Heart right ventricle (tissue), 16 donors: ENCODE results near the gene UBE3C. TPM values are rescaled to one million over a fixed set of nuclear protein-coding genes. Genes with fewer than 3 reads are reported as not detected.
A peak's percentile ranks its signal among the peaks of the same experiment; 100 is the strongest.

Experiments
- ATAC-seq, 8 donors: fragments of 200-7000 bp; cut with Tn5 transposase; one replicate each; pipeline ENCODE4 v1.9.1; 2020; ENCODE audit warnings: mild to moderate bottlenecking in 8 of 8, moderate library complexity in 8 of 8, moderate number of reproducible peaks in 1 of 8
- DNase-seq, 2 donors: peaks; one replicate each; pipeline ENCODE4 v3.0.0-alpha.2; 2020
- H3K27ac ChIP-seq, 10 donors: fragments of 200-600 bp; sonication (generic) in 2 of 10; one replicate each; pipeline versions ENCODE4 v1.5.0 to v1.8.0; 2020 to 2022; ENCODE audit warnings: mild to moderate bottlenecking in 3 of 10
- H3K27me3 ChIP-seq, 7 donors: fragments of 200-600 bp; one replicate each; pipeline ENCODE4 v1.8.0; 2021 to 2022; ENCODE audit warnings: mild to moderate bottlenecking in 2 of 7
- H3K36me3 ChIP-seq, 9 donors: fragments of 200-600 bp; sonication (generic) in 1 of 9; one replicate each; pipeline versions ENCODE4 v1.5.0 to v1.8.0; 2020 to 2022; ENCODE audit warnings: mild to moderate bottlenecking in 2 of 9
- H3K4me1 ChIP-seq, 9 donors: fragments of 200-600 bp; sonication (generic) in 1 of 9; one replicate each; pipeline versions ENCODE4 v1.5.0 to v1.8.0; 2020 to 2022; ENCODE audit warnings: mild to moderate bottlenecking in 4 of 9
- H3K4me3 ChIP-seq, 10 donors: fragments of 200-600 bp; sonication (generic) in 2 of 10; one replicate each; pipeline versions ENCODE4 v1.5.0 to v1.8.0; 2020 to 2022; ENCODE audit warnings: mild to moderate bottlenecking in 7 of 10, moderate library complexity in 2 of 10
- H3K9me3 ChIP-seq, 11 donors: fragments of 200-600 bp in 10 of 11; sonication (generic) in 2 of 11; one replicate each; pipeline versions ENCODE4 v1.5.0 to v1.8.0; 2013 to 2022; ENCODE audit warnings: mild to moderate bottlenecking in 2 of 11, control low read depth in 1 of 11, moderate library complexity in 1 of 11
- CTCF ChIP-seq, 9 donors: fragments of 200-600 bp; sonication (generic) in 2 of 9; IDR thresholded peaks; one replicate each; pipeline versions ENCODE4 v1.5.0 to v1.8.0; 2021 to 2022; ENCODE audit warnings: antibody characterized with exemption in 9 of 9, mild to moderate bottlenecking in 5 of 9, moderate library complexity in 1 of 9
- WGBS, 2 donors: extraction: QIAGEN DNeasy Blood & Tissue Kit; methylation state at CpG; one replicate each; pipeline ENCODE4 v1.1.7; 2013; ENCODE audit warnings: inconsistent platforms in 1 of 2; 5-methylcytosine and 5-hydroxymethylcytosine counted together
- intact Hi-C, 10 donors: fragments of 100-400 bp; cut with DNase I; formaldehyde crosslinking; loops; one replicate each; pipeline versions ENCODE4 v1.11.1 to v1.14.2; 2022
- polyA plus RNA-seq, 2 donors: library from polyadenylated mRNA; stranded (reverse); fragments of 200-250 nt; gene quantifications; one replicate each; pipeline ENCODE4 v1.2.3, GENCODE V29; 2013
- total RNA-seq, 10 donors: library from RNA; stranded (reverse); fragmentation: NEBNext Ultra II Directional in 3 of 10; extraction: Animal tissue kit (Norgen Biotek cat#: 25700) in 3 of 10; gene quantifications; one replicate each; pipeline versions ENCODE4 v1.2.1 to v1.2.4, GENCODE V29; 2021 to 2023
- donor health status: Arrhythmogenic right ventricular cardiomyopathy.
- donor health status: ischemic (EF 13 %, LVEDD 7.1; RV severe dilation, severe dysfunction).
- donor health status: healthy with polysubstance abuse.
- donor health status: DM: no; HTN: yes; CAD: no.
- donor health status: DM: no; HTN: no; CAD: no.
- donor health status: ischemic (EF 25% LVEDD 6.9; RV normal size, moderate dysfunction).
- donor health status: ischemic (EF 25% LVEDD 5.7; RV mildly dilated, moderate dysfunction).
- donor health status: healthy.
- donor health status: DM: yes; HTN: yes; CAD: no.
- donor health status: Ischemic cardiomyopathy.
- donor health status: ischemic (EF 35%, LVEDD 5.7; RV mildly dilated, moderate dysfunction).
- donor health status: nonischemic (EF 11% LVEDD 7.7; RV severe dilation, severe dysfunction).
- donor health status: DM: yes; HTN: yes; CAD: no.
- donor health status: PGD.
- donor health status: ischemic (EF 29% LVEDD 5.4; RV normal size, mild dysfunction).
- donor health status: nonischemic (EF 23%, LVEDD 6.1; RV moderate dilation, normal function).

UBE3C gene
- total and polyA plus RNA-seq, 12 donors = 10.5 to 53.8 (median 48.8) TPM

GRCh38 chr7:157239571-157240270, 101.0 kb downstream of the UBE3C start:
- Histone ChIP-seq H3K27me3 (no peaks in the 10 kb centered on the region), H3K27ac (no peak overlapping the region), H3K4me3 (no peak overlapping the region), H3K36me3 (peaks cover 0 to 67% (median 6%) of the 10 kb centered on the region in 9 donors), H3K9me3 (no peaks in the 10 kb centered on the region), H3K4me1 (no peaks in the 10 kb centered on the region)
- DNase-seq (no peak), ATAC-seq (peak in 1 of 8 donors; percentile 12)
- TF ChIP-seq CTCF (IDR thresholded peaks at IDR 0.05) = no peak
- WGBS, 2 donors = 89 to 99% methylated on average over 10 of the region's 10 CpGs
- intact Hi-C loops = loop anchor here in 1 of 10 donors (10.0 kb wide), 1 partner anchor 155 kb away; no protein-coding TSS in a partner anchor

- ATAC-seq (no peak), DNase-seq (no peak)
- Histone ChIP-seq H3K36me3 (peaks cover 0 to 62% (median 6%) of the 10 kb centered on the region in 9 donors), H3K27me3 (no peaks in the 10 kb centered on the region), H3K4me3 (no peak overlapping the region), H3K4me1 (no peaks in the 10 kb centered on the region), H3K9me3 (no peaks in the 10 kb centered on the region), H3K27ac (no peak overlapping the region)
- WGBS, 2 donors = 95 to 98% methylated on average over 5 of the region's 5 CpGs
- TF ChIP-seq CTCF (IDR thresholded peaks at IDR 0.05) = no peak
- intact Hi-C loops = loop anchor here in 1 of 10 donors (10.0 kb wide), 1 partner anchor 153 kb away; no protein-coding TSS in a partner anchor
These were observed 102.9 kb downstream of the UBE3C start for GRCh38 chr7:157241631-157242030.

- ATAC-seq = no peak
- DNase-seq = no peak
- 89 to 96% methylated on average over 6 of the region's 6 CpGs for WGBS, 2 donors
- intact Hi-C loops = loop anchor here in 1 of 10 donors (10.0 kb wide), 1 partner anchor 150 kb away; no protein-coding TSS in a partner anchor
- Histone ChIP-seq H3K4me3 (no peak overlapping the region), H3K27ac (no peak overlapping the region), H3K4me1 (no peaks in the 10 kb centered on the region), H3K36me3 (peaks cover 0 to 63% (median 18%) of the 10 kb centered on the region in 9 donors), H3K27me3 (no peaks in the 10 kb centered on the region), H3K9me3 (no peaks in the 10 kb centered on the region)
- TF ChIP-seq CTCF (IDR thresholded peaks at IDR 0.05) = no peak
These were observed 106.0 kb downstream of the UBE3C start for GRCh38 chr7:157244516-157245294.

GRCh38 chr7:157246052-157246451, 107.3 kb downstream of the UBE3C start:
- Histone ChIP-seq H3K4me3 (no peak overlapping the region), H3K27ac (no peak overlapping the region), H3K36me3 (peaks cover 0 to 64% (median 18%) of the 10 kb centered on the region in 9 donors), H3K27me3 (no peaks in the 10 kb centered on the region), H3K9me3 (no peaks in the 10 kb centered on the region), H3K4me1 (no peaks in the 10 kb centered on the region)
- WGBS, 2 donors = 94 to 95% methylated on average over 8 of the region's 8 CpGs
- intact Hi-C loops = loop anchor here in 1 of 10 donors (10.0 kb wide), 1 partner anchor 149 kb away; no protein-coding TSS in a partner anchor
- no peak for TF ChIP-seq CTCF (IDR thresholded peaks at IDR 0.05)
- ATAC-seq (no peak), DNase-seq (no peak)
